ENCODE measurements around the gene DNAAF5.

DNAAF5 gene

DNA sequence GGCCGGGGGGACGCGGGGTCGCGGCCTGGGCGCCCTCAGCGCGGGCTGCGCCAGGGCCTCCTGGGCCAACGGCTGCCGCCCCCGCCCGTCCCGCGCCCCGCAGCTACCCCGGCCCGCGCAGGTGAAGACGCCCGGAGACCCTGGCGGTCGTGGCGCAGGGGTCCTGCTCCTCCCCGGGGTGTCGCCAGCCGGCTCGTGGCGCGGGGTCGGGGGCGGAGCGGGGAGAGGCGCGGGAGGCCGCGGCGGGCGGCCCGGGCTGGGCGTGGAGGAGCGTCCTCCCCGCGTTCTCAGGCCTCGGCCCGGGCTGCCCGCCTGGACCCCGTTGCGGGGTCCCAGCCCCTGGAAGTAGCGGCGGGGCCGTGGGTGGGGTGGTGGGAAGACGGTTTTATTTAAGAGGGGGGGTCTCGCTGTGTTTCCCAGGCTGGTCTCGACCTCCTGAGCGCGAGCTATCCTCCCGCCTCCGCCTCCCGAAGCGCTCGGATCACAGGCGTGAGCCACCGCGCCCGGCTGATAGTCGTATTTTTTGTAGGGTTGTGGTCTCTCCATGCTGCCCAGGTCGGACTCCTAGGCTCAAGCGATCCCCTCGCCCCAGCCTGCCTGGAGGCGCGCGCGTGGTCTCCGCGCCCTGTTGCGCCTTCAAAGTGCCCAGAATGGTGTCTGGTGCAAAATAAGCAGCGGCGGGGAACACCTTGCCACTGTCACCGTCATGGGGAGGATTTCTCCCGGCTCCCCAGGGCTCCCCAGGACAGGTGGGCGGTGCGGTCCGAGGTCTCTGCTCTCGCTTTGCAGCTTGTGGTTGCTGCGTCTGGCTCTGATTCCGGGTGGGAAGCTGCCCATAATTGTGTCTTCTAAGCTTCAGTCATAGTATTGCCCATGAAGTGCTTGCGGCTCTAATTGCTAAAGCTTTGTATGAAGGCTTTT, 90.5 kb downstream of the DNAAF5 start:
- DNase-seq, result no peak

DNA sequence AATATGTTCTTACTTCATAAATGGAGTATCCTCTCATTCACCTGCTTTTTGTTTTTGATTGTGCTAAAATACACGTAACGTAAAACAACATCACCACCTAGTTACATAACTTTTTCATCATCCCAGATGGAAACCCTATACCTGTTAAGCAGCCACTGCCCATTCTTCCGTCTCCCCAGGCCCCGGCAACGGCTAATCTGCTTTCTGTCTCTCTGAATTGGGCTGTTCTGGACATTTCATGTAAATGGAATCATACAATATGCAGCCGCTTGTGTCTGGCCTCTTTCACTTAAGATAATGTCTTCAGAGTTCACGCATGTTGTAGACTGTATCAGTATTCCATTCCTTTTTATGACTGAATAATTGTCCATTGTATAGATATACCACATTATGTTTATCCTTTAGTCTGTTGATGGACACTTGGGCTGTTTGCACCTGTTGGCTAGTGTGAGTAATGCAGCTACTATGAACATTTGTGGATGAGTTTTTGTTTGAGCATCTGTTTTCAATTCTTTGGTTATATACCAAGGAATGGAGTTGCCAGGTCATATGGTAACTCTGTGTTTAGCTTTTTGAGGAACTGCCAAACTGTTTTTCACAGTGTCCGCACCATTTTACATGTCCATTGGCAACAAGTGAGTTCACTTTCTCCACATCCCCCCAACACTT, 91.7 kb downstream of the DNAAF5 start:
- peak; percentile 73 for DNase-seq

DNA sequence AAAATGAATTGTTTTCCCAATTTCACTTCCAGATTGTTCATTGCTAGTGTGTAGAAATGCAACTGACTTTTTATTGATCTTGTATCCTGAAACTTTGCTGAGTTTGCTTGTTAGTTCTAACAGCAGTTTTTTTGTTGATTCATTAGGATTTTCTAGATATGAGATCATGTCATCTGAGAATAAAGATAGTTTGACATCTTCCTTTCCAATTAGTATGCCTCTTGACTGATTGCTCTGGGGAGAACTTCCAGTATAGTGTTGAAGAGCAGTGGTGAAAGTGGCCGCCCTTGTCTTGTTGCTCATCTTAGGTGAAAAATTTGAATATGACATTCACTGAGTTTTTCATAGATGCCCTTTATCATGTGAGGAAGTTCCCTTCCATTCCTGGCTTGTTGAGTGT, 93.8 kb downstream of the DNAAF5 start:
- no peak for DNase-seq

DNA sequence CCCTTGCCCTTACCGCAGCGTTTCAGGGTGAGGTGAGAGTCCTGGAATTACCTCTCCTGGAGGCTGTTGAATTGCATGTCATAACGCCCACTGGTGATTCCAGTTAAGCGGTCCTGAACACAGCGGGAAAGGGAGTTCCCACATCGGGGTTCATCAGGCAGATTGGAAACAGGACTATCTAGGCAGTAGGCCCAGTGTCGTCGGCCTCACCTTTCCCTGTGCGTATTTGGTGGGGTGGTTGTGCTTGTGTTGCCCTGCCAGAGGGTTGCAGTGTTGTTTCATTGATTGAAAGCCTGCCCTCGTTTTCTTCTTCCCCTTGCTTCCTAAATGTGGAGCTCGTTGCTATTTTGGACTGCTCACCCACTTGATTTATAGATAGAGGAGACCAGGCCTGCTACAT, 95.2 kb downstream of the DNAAF5 start:
- no peak for DNase-seq

DNA sequence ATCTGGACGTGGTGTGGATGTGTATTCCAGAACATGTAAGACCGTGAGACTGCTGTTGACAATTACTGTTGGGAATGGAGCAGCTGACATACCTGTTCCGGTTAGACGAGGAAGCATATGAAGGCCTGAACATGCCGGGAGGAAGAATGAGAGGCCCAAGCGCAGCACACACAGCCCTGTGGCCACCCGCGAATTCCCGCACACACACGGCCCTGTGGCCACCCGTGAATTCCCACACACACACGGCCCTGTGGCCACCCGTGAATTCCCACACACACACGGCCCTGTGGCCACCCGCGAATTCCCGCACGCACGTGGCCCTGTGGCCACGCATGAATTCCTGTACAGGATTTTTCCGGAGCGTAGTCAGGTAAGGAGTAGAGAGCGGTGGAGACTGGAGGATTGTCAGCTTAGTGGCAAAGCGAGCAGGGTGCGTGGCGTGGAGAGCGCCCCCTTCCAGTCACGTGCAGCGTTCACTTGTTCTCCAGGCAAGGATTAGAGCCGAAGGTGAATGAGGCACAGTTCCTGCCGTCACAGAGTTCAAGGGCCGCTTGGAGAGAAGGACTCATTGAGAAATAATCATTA, 96.3 kb downstream of the DNAAF5 start:
- no peak for DNase-seq

DNA sequence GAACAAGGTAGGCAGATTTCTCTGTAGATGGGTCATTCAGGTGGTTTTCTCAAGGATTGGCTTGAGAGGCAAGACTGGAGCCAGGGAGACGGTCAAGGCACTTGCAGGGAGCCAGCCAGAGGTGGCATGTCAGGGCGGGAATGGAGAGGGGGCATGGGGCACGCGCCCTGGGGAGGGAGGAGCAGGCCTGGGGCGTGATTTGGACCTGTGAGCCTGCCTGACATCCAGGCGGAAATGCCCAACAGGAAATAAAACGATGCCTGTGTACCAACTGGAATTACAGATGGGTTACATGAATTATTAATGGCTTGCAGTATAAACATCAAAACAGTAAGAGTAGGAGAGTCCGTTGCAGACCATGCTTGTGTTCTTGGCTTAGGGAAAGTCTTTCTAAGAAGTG, 97.2 kb downstream of the DNAAF5 start:
- DNase-seq, result no peak

DNA sequence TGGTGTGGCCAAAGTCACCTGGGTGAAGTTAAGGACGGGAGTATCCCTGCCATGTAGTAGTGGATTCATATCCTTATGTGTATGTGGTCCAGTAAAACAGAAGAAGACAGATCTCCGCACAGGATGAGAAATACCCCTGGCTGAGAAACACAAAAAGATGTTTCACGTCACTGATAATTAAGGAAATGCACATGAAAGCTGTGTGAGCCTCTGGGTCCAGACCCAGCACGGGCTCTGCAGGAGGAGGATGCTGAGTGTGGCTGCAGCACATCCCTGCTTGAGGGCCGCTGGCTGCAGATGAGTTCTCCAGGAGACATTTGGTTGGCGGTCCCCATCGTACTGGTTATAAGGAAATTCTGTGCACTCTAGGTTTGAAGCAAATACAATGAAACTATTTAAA, 97.6 kb downstream of the DNAAF5 start:
- no peak for DNase-seq

DNA sequence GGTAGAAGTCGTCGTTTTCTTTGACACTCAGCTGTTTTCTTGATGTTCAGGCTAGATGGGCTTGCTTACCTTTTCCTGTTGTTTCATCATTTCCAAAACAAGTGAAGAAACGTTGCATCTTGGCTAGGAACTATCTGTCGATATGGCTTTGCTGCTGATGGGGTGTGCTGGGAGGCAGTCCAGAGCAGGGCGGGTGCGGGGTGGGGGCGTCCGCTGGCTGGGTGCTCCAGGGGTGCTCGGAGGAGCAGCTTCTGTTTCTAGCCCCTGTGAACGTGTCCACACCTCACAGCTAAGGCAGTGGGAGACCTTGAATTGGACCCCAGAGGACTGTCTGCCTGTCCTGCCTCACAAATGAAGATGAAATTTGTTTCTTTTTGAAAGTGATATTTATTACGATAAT, 98.2 kb downstream of the DNAAF5 start:
- DNase-seq, result no peak

DNA sequence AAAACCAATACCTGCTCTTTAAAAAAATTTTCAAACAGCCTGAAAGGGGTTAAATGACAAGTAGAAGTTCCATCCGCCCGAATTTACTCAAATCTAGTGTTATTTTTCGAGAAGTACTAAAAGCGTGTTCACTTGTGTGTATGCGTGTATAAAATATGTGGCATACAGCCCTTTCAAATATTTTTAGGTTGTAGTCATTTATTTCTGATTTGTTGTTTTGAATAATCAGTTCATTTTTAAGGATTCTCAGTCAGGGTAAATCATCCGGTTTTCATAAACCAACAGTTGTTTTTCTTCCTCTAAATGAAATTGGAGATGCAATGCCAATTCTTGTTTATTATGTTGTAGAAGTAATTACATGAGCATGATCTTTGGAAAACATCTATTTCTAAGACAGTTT, 98.9 kb downstream of the DNAAF5 start:
- peak; percentile 65 for DNase-seq

DNA sequence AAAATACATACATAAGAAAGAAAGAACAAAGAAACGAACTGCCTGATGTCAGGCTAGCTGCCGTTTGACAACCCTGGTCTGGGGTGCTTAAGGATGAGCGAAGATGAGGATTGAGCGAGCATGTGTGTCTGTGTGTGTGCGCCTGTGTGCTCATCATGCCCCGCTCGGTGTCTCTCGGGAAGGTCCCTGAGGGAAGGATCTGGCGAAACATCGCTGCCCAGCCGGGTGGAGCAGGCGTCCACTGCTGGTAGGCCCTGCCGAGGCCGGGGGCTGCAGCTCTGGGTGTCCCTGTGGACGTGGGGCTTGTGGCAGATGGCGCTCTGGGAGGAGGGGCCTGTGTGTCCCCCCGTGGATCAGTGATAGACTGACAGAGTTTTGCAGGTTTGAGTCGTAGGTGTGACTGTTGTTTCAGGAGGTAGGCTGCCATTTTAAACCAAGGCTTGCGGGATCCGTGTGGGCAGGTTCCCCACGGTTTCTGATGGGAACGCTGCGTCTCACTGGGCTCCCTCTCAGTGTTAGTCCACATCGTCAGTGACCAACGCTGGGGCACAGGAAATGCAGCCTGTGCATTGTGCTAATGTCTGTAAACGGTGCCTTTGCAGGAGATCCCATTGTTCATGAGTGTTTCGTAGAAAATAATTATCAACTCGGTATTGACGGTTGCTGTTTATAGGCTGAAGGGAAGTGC, 99.9 kb downstream of the DNAAF5 start:
- DNase-seq, result no peak

DNA sequence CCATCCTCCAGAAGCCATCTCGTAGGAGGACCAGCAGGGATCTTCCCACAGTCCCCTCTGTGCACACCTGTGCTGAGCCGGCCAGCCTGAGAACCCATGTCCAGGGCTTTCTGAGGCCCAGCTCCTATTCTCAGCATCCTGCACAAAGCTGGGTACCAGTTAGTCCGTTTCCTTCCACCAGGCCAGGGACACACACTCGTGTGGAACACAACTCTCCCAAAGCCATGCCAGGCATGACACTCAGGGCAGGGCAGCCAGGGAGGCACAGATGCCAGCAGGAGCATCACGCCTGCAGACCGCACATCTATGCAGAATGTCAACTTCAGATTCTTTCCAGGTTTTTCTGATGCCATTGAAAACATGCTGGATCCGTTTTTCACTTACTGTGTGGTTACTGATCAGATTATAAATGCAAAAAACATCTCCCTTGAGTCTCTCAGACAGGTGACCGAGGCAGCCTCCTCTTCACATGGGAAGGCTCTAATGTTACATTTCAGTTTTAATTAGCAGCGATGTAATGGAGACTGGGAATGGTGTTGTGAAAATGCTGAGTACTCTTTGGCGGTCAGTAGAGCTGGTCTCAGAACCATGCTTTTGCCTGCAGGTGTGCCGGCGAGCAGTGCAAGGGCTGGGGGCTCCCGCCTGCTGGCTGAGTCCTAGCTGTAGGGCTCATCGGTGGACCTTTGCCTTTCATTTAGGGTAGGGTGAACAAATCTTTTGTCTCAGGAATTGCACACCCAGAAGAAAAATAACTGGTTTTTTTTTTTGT, 102.5 kb downstream of the DNAAF5 start:
- DNase-seq, result no peak

DNA sequence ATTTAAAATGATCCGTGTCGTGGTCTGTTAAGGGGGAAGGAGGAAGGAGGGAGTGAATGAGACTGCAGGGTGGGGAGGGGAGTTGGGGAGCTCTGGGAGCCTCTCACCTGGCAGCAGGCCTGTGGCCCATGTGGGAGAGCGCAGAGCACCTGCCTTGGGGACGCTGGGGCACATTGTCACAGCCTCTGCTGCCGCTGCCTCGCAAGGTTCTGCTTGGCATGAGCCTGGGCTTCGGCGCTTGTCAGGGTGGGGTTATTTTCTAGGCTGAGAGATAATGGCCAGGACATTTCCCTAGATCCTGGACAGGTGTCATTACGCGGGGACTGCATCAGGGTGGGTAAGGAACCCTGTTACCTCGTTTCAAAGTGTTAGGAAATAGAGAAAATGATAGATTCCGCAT, 103.6 kb downstream of the DNAAF5 start:
- DNase-seq, result no peak

DNA sequence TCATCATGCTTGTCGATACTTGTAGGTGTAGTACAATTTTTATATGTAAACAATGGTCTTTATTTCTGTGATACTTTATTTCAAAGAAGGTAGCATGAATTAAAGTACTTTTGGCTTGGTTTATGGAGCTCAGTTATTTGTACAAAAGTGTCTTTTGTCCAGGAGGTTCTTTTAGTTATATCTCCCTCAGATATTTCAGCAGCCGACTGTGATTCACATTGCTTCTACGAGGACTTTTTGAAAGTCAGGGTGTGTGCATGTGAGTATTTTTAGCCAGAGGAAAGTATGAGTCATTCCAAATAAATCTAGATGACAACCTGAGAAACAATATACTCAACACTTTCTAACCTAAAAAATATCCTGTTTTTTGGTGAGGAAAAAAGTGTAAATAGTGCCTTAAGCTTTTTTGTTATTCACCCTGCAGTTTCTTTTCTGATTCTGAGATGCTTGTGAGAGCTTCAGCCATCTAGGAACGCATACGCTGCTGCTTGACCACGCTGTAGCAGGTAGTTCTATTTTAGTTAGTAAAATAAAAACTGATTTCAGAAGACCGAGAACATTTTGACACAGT, 105.2 kb downstream of the DNAAF5 start:
- DNase-seq, result peak; percentile 90

DNA sequence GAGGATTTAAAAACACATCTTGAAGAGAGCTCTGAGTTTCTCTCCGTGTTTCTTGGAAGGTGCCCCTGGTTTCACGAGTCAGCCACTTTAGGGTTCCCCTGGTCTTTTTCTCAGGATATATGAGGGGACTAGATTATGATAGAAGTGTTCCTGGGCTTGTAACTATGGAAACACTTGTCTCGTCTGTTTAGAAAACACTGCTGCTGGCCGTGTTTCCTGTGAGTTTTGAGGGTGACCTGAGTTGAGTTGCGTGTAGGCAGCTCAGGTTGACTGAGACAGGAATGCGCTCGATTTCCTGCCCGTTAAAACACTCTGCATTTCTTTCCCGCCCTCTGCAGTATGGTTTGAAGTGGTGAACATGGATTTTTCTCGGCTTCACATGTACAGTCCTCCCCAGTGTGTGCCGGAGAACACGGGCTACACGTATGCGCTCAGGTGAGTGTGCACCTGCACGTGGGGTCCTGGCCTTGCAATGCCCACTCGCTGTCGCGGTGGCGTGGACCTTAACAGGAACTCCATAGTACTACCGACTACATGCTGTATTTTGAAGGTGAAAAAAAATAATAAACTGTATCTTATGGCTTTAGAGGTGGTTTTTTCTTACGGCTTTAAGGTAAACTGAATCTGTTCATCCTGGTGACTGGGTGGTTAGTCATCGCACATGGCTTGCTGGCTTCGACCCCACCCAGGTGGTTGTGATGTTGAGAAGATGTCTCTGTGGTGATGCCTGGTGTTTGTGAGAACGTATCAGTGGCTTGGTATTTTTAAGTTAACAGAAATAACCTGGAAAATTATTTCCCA, 105.9 kb downstream of the DNAAF5 start, which contains the start of gene SUN1:
SUN1 (plus strand) TSS at position 310 of the 801 bp plus-strand sequence; CDS start at position 359, 49 bp downstream.
- DNase-seq, result peak; percentile 68

DNA sequence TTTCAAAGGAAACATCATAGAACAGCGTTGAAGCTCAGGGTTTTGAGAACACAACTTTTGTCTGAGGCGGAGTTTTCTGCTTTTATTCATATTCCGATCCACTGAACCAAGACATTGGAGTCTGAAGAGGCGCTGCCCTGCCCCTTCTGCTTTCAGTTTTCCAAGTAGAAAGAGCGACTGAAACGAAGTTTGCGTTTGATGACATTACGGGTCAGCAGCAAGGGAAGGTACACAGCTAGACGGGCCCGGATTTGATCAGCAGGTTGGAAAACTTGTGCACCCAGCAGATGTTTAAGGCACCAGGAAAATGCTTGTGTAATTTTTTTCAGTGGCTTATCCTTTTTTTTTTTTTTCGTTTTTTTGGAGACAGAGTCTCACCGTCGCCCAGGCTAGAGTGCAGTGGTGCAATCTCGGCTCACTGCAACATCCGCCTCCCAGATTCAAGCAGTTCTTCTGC, 106.5 kb downstream of the DNAAF5 start:
- DNase-seq, result no peak

DNA sequence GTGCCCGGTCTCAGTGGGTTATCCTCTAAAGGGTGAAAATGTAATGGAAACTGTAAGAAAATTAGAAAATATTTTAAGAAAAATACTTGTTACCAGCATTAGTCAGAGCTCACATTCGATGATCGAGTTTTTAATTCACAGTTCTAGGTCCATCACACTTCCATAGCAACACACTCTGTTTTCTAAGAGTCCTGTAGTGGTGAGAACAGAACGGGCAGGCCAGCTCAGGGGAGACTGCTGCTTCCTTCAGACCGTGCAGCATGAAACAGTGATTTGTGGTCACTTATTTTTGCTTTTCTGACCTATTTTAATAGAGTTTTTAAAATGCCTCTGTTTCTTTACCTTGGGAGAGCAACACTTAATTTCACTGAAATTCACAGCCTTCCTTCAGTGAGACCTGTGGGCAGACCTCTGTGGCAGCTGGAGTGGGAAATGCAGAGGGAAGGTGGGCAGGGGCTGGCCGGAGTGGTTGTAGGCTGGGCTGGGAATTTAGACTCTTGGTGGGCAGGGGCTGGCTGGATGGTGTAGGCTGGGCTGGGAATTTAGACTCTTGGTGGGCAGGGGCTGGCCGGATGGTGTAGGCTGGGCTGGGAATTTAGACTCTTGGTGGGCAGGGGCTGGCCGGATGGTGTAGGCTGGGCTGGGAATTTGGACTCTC, 107.2 kb downstream of the DNAAF5 start:
- DNase-seq, result no peak

DNA sequence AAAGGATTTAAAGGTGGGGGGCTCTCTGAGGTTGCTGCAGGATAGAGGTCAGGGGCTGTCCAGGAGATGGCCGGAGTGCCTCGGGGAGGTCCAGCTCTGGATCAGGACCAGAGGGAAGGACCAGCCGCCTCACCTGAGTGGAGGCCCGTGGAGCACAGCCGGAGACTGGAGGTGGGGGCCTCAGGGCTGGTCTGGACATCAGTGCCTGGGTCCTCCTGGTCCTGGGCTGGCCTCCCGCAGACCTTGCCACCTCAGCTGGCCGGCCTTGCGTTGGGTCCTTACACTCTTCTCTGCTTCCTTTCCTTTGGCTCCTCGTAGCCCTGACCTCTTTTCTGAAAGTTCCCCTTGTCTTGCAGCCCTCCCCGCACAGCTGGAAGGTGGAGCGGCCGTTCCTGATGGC, 107.8 kb downstream of the DNAAF5 start:
- DNase-seq, result no peak

DNA sequence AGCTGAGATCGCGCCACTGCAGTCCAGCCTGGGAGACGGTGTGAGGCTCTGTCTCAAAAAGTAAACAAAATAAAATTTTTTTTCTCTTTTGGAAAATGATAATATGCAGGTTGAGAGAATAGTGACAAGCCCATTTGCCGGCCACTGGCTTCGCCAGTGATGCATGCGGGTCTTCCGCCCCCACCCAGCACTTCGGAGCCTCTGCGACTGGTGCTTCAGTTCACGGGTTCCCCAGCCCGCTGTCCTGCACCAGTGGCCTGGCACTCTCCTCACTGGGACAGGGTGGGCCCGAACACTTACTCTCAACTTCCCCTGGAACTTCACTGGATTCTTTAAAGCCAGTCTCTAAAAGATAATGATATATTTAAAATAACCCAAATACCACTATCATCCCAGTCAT, 108.5 kb downstream of the DNAAF5 start:
- DNase-seq, result no peak

DNA sequence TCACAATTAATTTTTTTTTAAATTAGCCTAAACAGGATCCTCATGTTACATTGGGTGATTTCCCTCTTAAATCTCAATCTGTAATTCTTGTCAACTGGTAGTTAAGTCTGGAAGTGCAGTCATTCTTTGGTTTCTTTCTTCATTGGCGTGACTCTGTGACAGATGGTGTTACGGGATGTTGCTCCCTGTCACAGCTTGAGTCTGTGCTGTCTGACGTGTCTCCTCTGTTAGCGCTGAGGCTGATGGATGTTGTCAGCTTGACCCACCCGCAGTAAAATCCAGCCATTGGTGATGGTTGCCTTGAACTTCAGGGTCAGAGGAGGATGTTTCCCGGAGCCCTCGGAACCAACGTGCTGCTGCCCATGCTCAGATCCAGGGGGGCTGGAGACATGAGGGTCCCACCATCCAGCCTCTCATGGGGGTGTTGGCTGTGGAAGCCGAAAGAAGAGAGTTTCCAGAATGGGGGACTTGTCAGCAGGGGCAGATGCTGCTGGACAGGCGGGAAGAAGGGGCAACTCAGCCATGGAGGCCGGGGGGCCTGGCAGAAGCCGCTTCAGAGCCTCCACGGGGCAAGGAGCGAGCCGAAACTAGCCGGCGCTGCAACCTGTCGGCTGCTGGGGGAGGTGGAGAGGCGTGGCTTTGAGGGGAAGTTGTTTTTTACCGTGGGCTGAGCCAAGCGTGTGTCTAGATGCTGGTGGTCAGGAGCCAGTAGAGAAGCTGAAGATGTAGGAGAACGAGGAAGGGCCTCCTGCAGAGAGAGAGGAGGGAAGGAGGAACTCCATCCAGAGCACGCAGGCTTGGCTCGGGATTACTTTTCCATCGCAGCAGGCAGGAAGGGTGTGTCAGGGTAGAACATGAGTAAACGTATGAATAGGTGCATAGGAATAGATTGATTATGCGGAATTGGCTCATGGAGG, 109.2 kb downstream of the DNAAF5 start:
- DNase-seq, result no peak

Data from fibroblast of skin of back (primary cell).